A673 (cell line): ENCODE data around the gene VTI1A. TPM values are rescaled to one million over a fixed set of nuclear protein-coding genes. Genes with fewer than 3 reads are reported as not detected.

ENCODE experiments used
- BruUV-seq: library from RNA; stranded (reverse); fragments of 400-500 nt; replicated peaks from 2 replicates; lab custom pipeline; 2021; lab: Mats Ljungman, UMichigan
- CTCF ChIA-PET: fragments of 300-600 bp; sonication (Branson Sonifier 250); formaldehyde crosslinking; loops from one replicate; lab custom pipeline; 2022; ENCODE audit warnings: antibody characterized with exemption; lab: Charles Lee
- POLR2A ChIA-PET: fragments of 300-600 bp; sonication (Branson Sonifier 250); formaldehyde crosslinking; loops from one replicate; lab custom pipeline; 2022; ENCODE audit warnings: antibody characterized with exemption; ENCODE audit not compliant: low non-redundant PET; lab: Charles Lee
- DNase-seq: peaks from one replicate; pipeline ENCODE4 v3.0.0-alpha.2; 2015; ENCODE audit warnings: low spot score
- H3K27ac ChIP-seq: fragments of 200-600 bp; sonication (generic); 2 replicates; pipeline ENCODE4 v1.5.1; 2016; ENCODE audit warnings: mixed run types, low read depth, mild to moderate bottlenecking, mixed read lengths, antibody characterized with exemption, low read length; ENCODE audit not compliant: poor library complexity, severe bottlenecking
- H3K27me3 ChIP-seq: fragments of 200-600 bp; sonication (generic); replicated peaks from 2 replicates; pipeline ENCODE4 v1.6.1; 2017; ENCODE audit warnings: mixed run types, low read depth, mild to moderate bottlenecking, mixed read lengths, antibody characterized with exemption, low read length; ENCODE audit not compliant: insufficient read depth, poor library complexity
- H3K36me3 ChIP-seq: fragments of 200-600 bp; sonication (generic); 2 replicates; pipeline ENCODE4 v1.6.1; 2016; ENCODE audit warnings: mixed run types, mild to moderate bottlenecking, mixed read lengths, antibody characterized with exemption, low read length; ENCODE audit not compliant: insufficient read depth, poor library complexity, severe bottlenecking
- H3K4me1 ChIP-seq: fragments of 200-600 bp; sonication (generic); 2 replicates; pipeline ENCODE4 v1.6.1; 2017; ENCODE audit warnings: mixed run types, mild to moderate bottlenecking, mixed read lengths, antibody characterized with exemption, low read length; ENCODE audit not compliant: insufficient read depth, poor library complexity, severe bottlenecking
- H3K4me3 ChIP-seq: fragments of 200-600 bp; sonication (generic); 2 replicates; pipeline ENCODE4 v1.5.1; 2016; ENCODE audit warnings: low read depth, mixed run types, mild to moderate bottlenecking, mixed read lengths, low read length; ENCODE audit not compliant: poor library complexity, severe bottlenecking
- H3K9me3 ChIP-seq: fragments of 200-600 bp; sonication (generic); 2 replicates; pipeline ENCODE4 v1.6.1; 2016; ENCODE audit warnings: mixed run types, low read depth, mild to moderate bottlenecking, mixed read lengths, antibody characterized with exemption, low read length; ENCODE audit not compliant: poor library complexity, severe bottlenecking
- CTCF ChIP-seq: fragments of 300-800, 200-600 bp; sonication (generic); conservative IDR thresholded peaks from 2 replicates; pipeline ENCODE4 v1.5.1; 2017; ENCODE audit warnings: low read depth, mild to moderate bottlenecking, antibody characterized with exemption, low read length, moderate library complexity, mixed read lengths
- EZH2 ChIP-seq: fragments of 200-600 bp; sonication (generic); IDR thresholded peaks from 2 replicates; pipeline ENCODE4 v1.6.1; 2017; ENCODE audit warnings: borderline replicate concordance, low read depth, mild to moderate bottlenecking, mixed read lengths, antibody characterized with exemption, low read length; ENCODE audit not compliant: poor library complexity, severe bottlenecking
- intact Hi-C: fragments of 100-400 bp; cut with micrococcal nuclease; formaldehyde crosslinking; loops from one replicate; pipeline ENCODE4 v1.10.0; 2022; ENCODE audit not compliant: unreplicated experiment
- total RNA-seq: library from RNA; stranded (reverse); gene quantifications from 2 replicates; pipeline ENCODE4 v1.2.3, GENCODE V29; 2021

VTI1A gene
- total RNA-seq, 1 experiment from 2014 or later = 38.7 TPM

- H3K9me3 ChIP-seq = no peaks in the 10 kb centered on the region
- H3K27ac ChIP-seq = no peak overlapping the region
- DNase-seq = no peak
- H3K36me3 ChIP-seq = peaks cover 43% of the 10 kb centered on the region
- H3K4me3 ChIP-seq = no peak overlapping the region
- no peaks in the 10 kb centered on the region for H3K4me1 ChIP-seq
- intact Hi-C loops = loop anchor here (5.0 to 10.0 kb wide), 2 partner anchors 107 to 285 kb away; no protein-coding TSS in a partner anchor
- ChIA-PET CTCF (no interaction called here), POLR2A (no interaction called here)
- H3K27me3 ChIP-seq = no peaks in the 10 kb centered on the region
- TF ChIP-seq CTCF (no peak), EZH2 (no peak)
- BruUV-seq = no TSS peak
These were observed 17.3 kb upstream of the VTI1A start for GRCh38 chr10:112429654-112430230.

GRCh38 chr10:112433136-112433535 is 13.9 kb upstream of the VTI1A start:
- Histone ChIP-seq H3K36me3 (peaks cover 43% of the 10 kb centered on the region), H3K4me3 (no peak overlapping the region), H3K27me3 (no peaks in the 10 kb centered on the region), H3K27ac (no peak overlapping the region), H3K4me1 (no peaks in the 10 kb centered on the region), H3K9me3 (no peaks in the 10 kb centered on the region)
- ChIA-PET CTCF (no interaction called here), POLR2A (no interaction called here)
- intact Hi-C loops = loop anchor here (5.0 to 10.0 kb wide), 2 partner anchors 111 to 288 kb away; no protein-coding TSS in a partner anchor
- no TSS peak for BruUV-seq
- no peak for DNase-seq
- no peak for TF ChIP-seq EZH2
- TF ChIP-seq CTCF = no peak

- H3K4me1 ChIP-seq = no peaks in the 10 kb centered on the region
- no peak overlapping the region for H3K4me3 ChIP-seq
- H3K27ac ChIP-seq = no peak overlapping the region
- intact Hi-C loops = loop anchor here (5.0 to 10.0 kb wide), 2 partner anchors 113 to 290 kb away; no protein-coding TSS in a partner anchor
- TF ChIP-seq CTCF (peak; percentile 61), EZH2 (no peak)
- peak; percentile 60 for DNase-seq
- H3K27me3 ChIP-seq = no peaks in the 10 kb centered on the region
- POLR2A ChIA-PET = no interaction called here
- H3K36me3 ChIP-seq = peaks cover 41% of the 10 kb centered on the region
- CTCF ChIA-PET = interaction anchor here (0.5 to 1.5 kb wide), 6 partner anchors 113 to 1516 kb away, joined by 3 to 11 read pairs (median 4); partner anchors contain the start of genes BBIP1 and SHOC2
- no TSS peak for BruUV-seq
- H3K9me3 ChIP-seq = no peaks in the 10 kb centered on the region
These were observed 11.9 kb upstream of the VTI1A start for GRCh38 chr10:112434988-112435619.
